Liver (tissue), 9 donors: ENCODE data around the gene MTCH1. TPM values are rescaled to one million over a fixed set of nuclear protein-coding genes. Genes with fewer than 3 reads are reported as not detected.

Experiments
- DNase-seq: peaks from one replicate; pipeline ENCODE4 v3.0.0-alpha.2; 2017; ENCODE audit warnings: low spot score
- H3K27ac ChIP-seq, 2 donors: one replicate each; pipeline ENCODE4 v1.7.0; 2013; ENCODE audit warnings: inconsistent platforms in 2 of 2, low read length in 2 of 2, control low read depth in 1 of 2, low read depth in 1 of 2, mild to moderate bottlenecking in 1 of 2
- H3K27me3 ChIP-seq, 4 donors: one replicate each; pipeline versions ENCODE4 v1.6.1 to v1.7.0; 2013; ENCODE audit warnings: low read length in 3 of 4, inconsistent platforms in 1 of 4, mild to moderate bottlenecking in 1 of 4, moderate library complexity in 1 of 4; ENCODE audit not compliant: control insufficient read depth in 4 of 4, insufficient read depth in 4 of 4
- H3K36me3 ChIP-seq, 4 donors: one replicate each; pipeline versions ENCODE4 v1.6.1 to v1.7.0; 2013; ENCODE audit warnings: low read length in 3 of 4, mild to moderate bottlenecking in 3 of 4, low read depth in 1 of 4, moderate library complexity in 1 of 4; ENCODE audit not compliant: control insufficient read depth in 4 of 4, insufficient read depth in 3 of 4
- H3K4me1 ChIP-seq, 4 donors: one replicate each; pipeline versions ENCODE4 v1.6.1 to v1.7.0; 2013; ENCODE audit warnings: low read length in 3 of 4, mild to moderate bottlenecking in 3 of 4, moderate library complexity in 1 of 4; ENCODE audit not compliant: control insufficient read depth in 4 of 4, insufficient read depth in 4 of 4
- H3K4me3 ChIP-seq, 3 donors: one replicate each; pipeline versions ENCODE4 v1.6.1 to v1.7.0; 2013; ENCODE audit warnings: low read length in 3 of 3, control low read depth in 1 of 3, low read depth in 1 of 3, mild to moderate bottlenecking in 1 of 3
- H3K9ac ChIP-seq, 2 donors: one replicate each; pipeline ENCODE4 v1.7.0; 2013; ENCODE audit warnings: low read length in 2 of 2, mild to moderate bottlenecking in 2 of 2, moderate library complexity in 2 of 2, control low read depth in 1 of 2, low read depth in 1 of 2
- H3K9me3 ChIP-seq, 4 donors: one replicate each; pipeline versions ENCODE4 v1.6.1 to v1.7.0; 2013; ENCODE audit warnings: low read length in 3 of 4; ENCODE audit not compliant: control insufficient read depth in 4 of 4
- ATF3 ChIP-seq: IDR thresholded peaks from 2 replicates; pipeline ENCODE4 v1.6.1; 2016; ENCODE audit warnings: antibody characterized with exemption
- CTCF ChIP-seq: fragments of 150-350 bp; IDR thresholded peaks from 2 replicates; pipeline ENCODE4 v1.5.1; 2017; ENCODE audit warnings: improper control_type of control experiment, low read depth, low read length; ENCODE audit not compliant: missing input control
- EGR1 ChIP-seq, 2 donors: IDR thresholded peaks; 2 replicates each; pipeline ENCODE4 v1.6.1; 2016 to 2018; ENCODE audit warnings: antibody characterized with exemption in 2 of 2, low read depth in 2 of 2
- FOXA1 ChIP-seq: IDR thresholded peaks from 2 replicates; pipeline ENCODE4 v1.6.1; 2016; ENCODE audit warnings: antibody characterized with exemption
- FOXA2 ChIP-seq: IDR thresholded peaks from 2 replicates; pipeline ENCODE4 v1.6.1; 2016; ENCODE audit warnings: antibody characterized with exemption
- GABPA ChIP-seq, 2 donors: IDR thresholded peaks in 1 of 2; conservative IDR thresholded peaks in 1 of 2; 2 replicates each; pipeline ENCODE4 v1.6.1; 2016; ENCODE audit warnings: antibody characterized with exemption in 2 of 2, mild to moderate bottlenecking in 1 of 2, moderate library complexity in 1 of 2
- HNF4A ChIP-seq, 2 donors: conservative IDR thresholded peaks; 2 replicates each; pipeline ENCODE4 v1.6.1; 2016; ENCODE audit warnings: antibody characterized with exemption in 2 of 2, mild to moderate bottlenecking in 2 of 2
- HNF4G ChIP-seq: IDR thresholded peaks from 2 replicates; pipeline ENCODE4 v1.6.1; 2016; ENCODE audit warnings: antibody characterized with exemption
- JUND ChIP-seq, 2 donors: IDR thresholded peaks; 2 replicates each; pipeline ENCODE4 v1.6.1; 2016; ENCODE audit warnings: antibody characterized with exemption in 2 of 2
- MAX ChIP-seq: IDR thresholded peaks from 2 replicates; pipeline ENCODE4 v1.6.1; 2016; ENCODE audit warnings: antibody characterized with exemption
- NR2F2 ChIP-seq: IDR thresholded peaks from 2 replicates; pipeline ENCODE4 v1.6.1; 2016; ENCODE audit warnings: antibody characterized with exemption
- RAD21 ChIP-seq, 2 donors: IDR thresholded peaks; 2 replicates each; pipeline ENCODE4 v1.6.1; 2016; ENCODE audit warnings: antibody characterized with exemption in 2 of 2, mild to moderate bottlenecking in 2 of 2
- REST ChIP-seq: IDR thresholded peaks from 2 replicates; pipeline ENCODE4 v1.6.1; 2016; ENCODE audit warnings: antibody characterized with exemption, mild to moderate bottlenecking
- RXRA ChIP-seq, 2 donors: IDR thresholded peaks; 2 replicates each; pipeline ENCODE4 v1.6.1; 2017 to 2018; ENCODE audit warnings: antibody characterized with exemption in 2 of 2, mild to moderate bottlenecking in 1 of 2
- SP1 ChIP-seq: IDR thresholded peaks from 2 replicates; pipeline ENCODE4 v1.6.1; 2018; ENCODE audit warnings: antibody characterized with exemption, mild to moderate bottlenecking
- TAF1 ChIP-seq: conservative IDR thresholded peaks from 2 replicates; pipeline ENCODE4 v1.6.1; 2016; ENCODE audit warnings: antibody characterized with exemption, mild to moderate bottlenecking
- YY1 ChIP-seq: IDR thresholded peaks from 2 replicates; pipeline ENCODE4 v1.6.1; 2016; ENCODE audit warnings: antibody characterized with exemption, mild to moderate bottlenecking
- ZBTB33 ChIP-seq: IDR thresholded peaks from 2 replicates; pipeline ENCODE4 v1.6.1; 2016; ENCODE audit warnings: antibody characterized with exemption
- WGBS: extraction: QIAGEN DNeasy Blood & Tissue Kit; methylation state at CpG from one replicate; pipeline ENCODE4 v1.1.7; 2013; 5-methylcytosine and 5-hydroxymethylcytosine counted together
- polyA plus RNA-seq, 2 donors: library from polyadenylated mRNA; stranded (reverse) in 1 of 2; unstranded in 1 of 2; fragments of 200-250 nt in 1 of 2; fragments of >200 nt in 1 of 2; fragmentation: Nextera tagmentation in 1 of 2; extraction: Ambion mirVana in 1 of 2; gene quantifications; one replicate each; pipeline versions ENCODE4 v1.2.1 to v1.2.3, GENCODE V29; 2013 to 2015
- total RNA-seq, 2 donors: library from RNA; depleted of rRNA; stranded (reverse); fragments of >200 nt; gene quantifications; one replicate each; pipeline ENCODE4 v1.2.3, GENCODE V29; 2014
- donor health status: healthy.
- donor health status: healthy.
- donor health status: healthy.
- donor health status: healthy.
- donor health status: healthy.

MTCH1 gene
- total and polyA plus RNA-seq, 4 donors, result 61.5 to 79.6 (median 74.1) TPM

- Histone ChIP-seq H3K9ac (no peak overlapping the region), H3K27me3 (no peaks in the 10 kb centered on the region), H3K4me3 (no peak overlapping the region), H3K9me3 (no peaks in the 10 kb centered on the region), H3K27ac (no peak overlapping the region), H3K36me3 (no peaks in the 10 kb centered on the region), H3K4me1 (peaks cover 2 to 15% (median 13%) of the 10 kb centered on the region in 4 donors)
- no peak for TF ChIP-seq CTCF
- no peak for TF ChIP-seq REST
- TF ChIP-seq ATF3, result no peak
- TF ChIP-seq ZBTB33, result no peak
- TF ChIP-seq EGR1 (IDR thresholded peaks at IDR 0.05; ENCODE audit: low read depth in 2 of 2), result no peak
- no peak for TF ChIP-seq FOXA2
- no peak for TF ChIP-seq NR2F2
- no peak for TF ChIP-seq TAF1
- TF ChIP-seq JUND (IDR thresholded peaks at IDR 0.05), result no peak
- no peak for TF ChIP-seq GABPA (IDR thresholded peaks at IDR 0.05 in 1 of 2, conservative IDR thresholded peaks at IDR 0.05 in 1 of 2)
- TF ChIP-seq MAX, result no peak
- TF ChIP-seq YY1, result no peak
- TF ChIP-seq SP1, result no peak
- no peak for TF ChIP-seq HNF4A (conservative IDR thresholded peaks at IDR 0.05)
- TF ChIP-seq RXRA (IDR thresholded peaks at IDR 0.05), result no peak
- no peak for TF ChIP-seq FOXA1
- TF ChIP-seq RAD21 (IDR thresholded peaks at IDR 0.05), result no peak
- TF ChIP-seq HNF4G, result no peak
- no peak for DNase-seq
- WGBS, result 93% methylated on average over 9 of the region's 9 CpGs
Measured at GRCh38 chr6:37015532-37015931, 29.5 kb upstream of the MTCH1 start.
